Memory B cell (primary cell): ENCODE measurements around the gene MC5R.
"Not testable (repeated sequence)": the region's sequence is repeated elsewhere in the genome, so short reads cannot be mapped to it uniquely, and the experiment has no call there.

ENCODE experiments used
- ATAC-seq: fragments of 150-1000 bp; cut with Tn5 transposase; 2 replicates; pipeline ENCODE4 v1.10.0; 2021; ENCODE audit warnings: low read depth, mild to moderate bottlenecking, moderate library complexity
- DNase-seq, 2 donors: peaks; one replicate each; pipeline ENCODE4 v3.0.0; 2022; ENCODE audit warnings: low spot score in 2 of 2
- H3K27ac Mint-ChIP-seq: one replicate; pipeline ENCODE4 v1.8.0; 2022; ENCODE audit warnings: mild to moderate bottlenecking, moderate library complexity, mixed read lengths
- H3K27me3 Mint-ChIP-seq: one replicate; pipeline ENCODE4 v1.8.0; 2022; ENCODE audit warnings: mixed read lengths
- H3K36me3 Mint-ChIP-seq: one replicate; pipeline ENCODE4 v1.8.0; 2022; ENCODE audit warnings: mild to moderate bottlenecking, mixed read lengths
- H3K4me1 Mint-ChIP-seq: one replicate; pipeline ENCODE4 v1.8.0; 2022; ENCODE audit warnings: mixed read lengths
- H3K4me3 Mint-ChIP-seq: one replicate; pipeline ENCODE4 v1.8.0; 2022; ENCODE audit warnings: mild to moderate bottlenecking, moderate library complexity, mixed read lengths
- H3K9me3 Mint-ChIP-seq: one replicate; pipeline ENCODE4 v1.8.0; 2022; ENCODE audit warnings: mixed read lengths

Gene MC5R

GRCh38 chr18:13810950-13811485 is 12.9 kb upstream of the MC5R start:
- no peaks in the 10 kb centered on the region for H3K36me3 Mint-ChIP-seq
- no peak for DNase-seq
- ATAC-seq = no peak
- H3K27me3 Mint-ChIP-seq = peaks cover 7% of the 10 kb centered on the region
- no peak overlapping the region for H3K4me3 Mint-ChIP-seq
- H3K9me3 Mint-ChIP-seq = no peaks in the 10 kb centered on the region
- H3K4me1 Mint-ChIP-seq = no peaks in the 10 kb centered on the region
- no peak overlapping the region for H3K27ac Mint-ChIP-seq

DNA sequence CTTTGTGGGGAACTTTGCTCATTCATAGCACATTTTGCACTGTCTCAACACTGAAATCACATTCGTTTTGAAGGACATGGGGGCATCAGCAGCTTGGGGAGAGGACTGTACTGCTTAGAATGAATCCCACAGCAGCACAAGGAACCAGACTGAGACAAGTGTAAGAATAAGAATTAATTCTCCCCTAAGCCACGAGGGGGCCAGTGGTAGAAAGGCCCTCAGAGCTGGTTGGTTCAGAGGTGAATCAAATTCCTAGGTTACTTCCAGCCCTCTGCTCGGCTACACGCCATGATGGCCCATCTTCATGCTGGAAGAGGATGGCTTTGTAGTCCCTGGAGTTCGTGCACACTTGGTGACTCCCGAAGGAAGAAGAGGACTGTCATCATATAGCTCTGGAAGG is 12.0 kb upstream of the MC5R start:
- Mint-ChIP-seq H3K4me3 (no peak overlapping the region), H3K9me3 (no peaks in the 10 kb centered on the region), H3K27ac (no peak overlapping the region), H3K27me3 (peaks cover 5% of the 10 kb centered on the region), H3K36me3 (no peaks in the 10 kb centered on the region), H3K4me1 (no peaks in the 10 kb centered on the region)
- ATAC-seq (no peak), DNase-seq (no peak)

DNA sequence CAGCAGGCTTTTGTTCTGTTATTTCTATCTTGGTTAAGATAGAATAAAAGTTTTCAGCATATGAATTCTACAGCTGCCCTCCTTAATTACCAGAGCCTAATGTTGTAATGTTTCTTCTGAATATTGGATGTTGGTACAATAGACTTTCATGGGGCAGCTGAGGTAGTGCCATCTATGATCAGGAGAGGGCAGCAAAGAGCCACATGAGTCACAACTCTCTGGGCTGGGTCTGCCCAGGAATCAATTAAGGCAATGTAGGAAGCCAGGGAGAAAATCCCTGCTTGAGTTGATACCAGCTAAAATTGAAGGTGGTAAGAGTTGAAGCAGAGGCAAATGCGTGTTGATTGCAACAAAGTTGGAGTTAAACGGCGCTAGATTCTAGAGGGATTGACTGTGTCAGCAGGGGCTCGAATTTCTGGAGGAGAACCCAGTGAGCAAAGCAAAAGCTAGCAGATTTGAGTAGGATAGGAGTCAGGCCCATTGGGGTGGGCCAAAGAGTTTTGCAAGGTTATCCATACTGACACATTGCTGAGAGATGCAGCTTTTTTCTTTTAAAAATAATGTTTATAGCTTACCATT is 10.6 kb upstream of the MC5R start:
- Mint-ChIP-seq H3K27me3 (peaks cover 10% of the 10 kb centered on the region), H3K27ac (no peak overlapping the region), H3K4me1 (no peaks in the 10 kb centered on the region), H3K9me3 (no peaks in the 10 kb centered on the region), H3K36me3 (no peaks in the 10 kb centered on the region), H3K4me3 (no peak overlapping the region)
- DNase-seq (peak; percentile 38 to 57), ATAC-seq (peak; percentile 71)

- DNase-seq = no peak
- no peak overlapping the region for H3K4me3 Mint-ChIP-seq
- peaks cover 23% of the 10 kb centered on the region for H3K27me3 Mint-ChIP-seq
- no peaks in the 10 kb centered on the region for H3K36me3 Mint-ChIP-seq
- H3K9me3 Mint-ChIP-seq = peaks cover 2% of the 10 kb centered on the region
- H3K4me1 Mint-ChIP-seq = peaks cover 5% of the 10 kb centered on the region
- no peak overlapping the region for H3K27ac Mint-ChIP-seq
- no peak for ATAC-seq
These were observed 2.3 kb downstream of the MC5R start for GRCh38 chr18:13826209-13826608.

GRCh38 chr18:13831864-13832508 is 8.0 kb downstream of the MC5R start:
- H3K27me3 Mint-ChIP-seq = peaks cover 15% of the 10 kb centered on the region
- H3K4me3 Mint-ChIP-seq = no peak overlapping the region
- H3K4me1 Mint-ChIP-seq = no peaks in the 10 kb centered on the region
- H3K36me3 Mint-ChIP-seq = no peaks in the 10 kb centered on the region
- no peak overlapping the region for H3K27ac Mint-ChIP-seq
- H3K9me3 Mint-ChIP-seq = peaks cover 5% of the 10 kb centered on the region
- DNase-seq = no peak
- no peak for ATAC-seq

DNA sequence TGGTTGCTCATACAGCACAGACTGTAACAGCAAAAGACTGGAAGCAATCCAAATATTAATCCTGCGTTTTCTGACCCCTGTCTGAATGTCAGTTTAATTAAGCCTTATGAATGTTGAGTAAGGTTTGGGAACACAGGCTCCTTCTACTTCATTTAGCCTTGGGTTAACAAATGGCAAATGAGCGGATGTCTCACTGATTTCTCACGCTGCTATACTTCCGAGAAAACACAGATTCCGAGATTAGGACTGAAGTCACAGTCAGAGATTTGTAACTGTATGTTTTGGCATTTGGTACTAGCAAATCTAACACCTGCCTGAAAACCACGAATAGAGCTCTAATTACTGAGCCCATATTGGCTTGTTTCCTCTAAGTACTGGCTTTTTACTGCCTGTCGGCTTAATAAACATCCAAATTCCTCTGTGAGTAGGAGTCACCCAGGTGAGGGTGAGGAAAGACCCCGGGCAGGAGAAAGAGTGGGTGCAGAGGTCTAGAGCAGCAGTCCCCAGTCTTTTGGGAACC is 10.6 kb downstream of the MC5R start:
- no peak for ATAC-seq
- Mint-ChIP-seq H3K4me1 (no peaks in the 10 kb centered on the region), H3K27me3 (peaks cover 14% of the 10 kb centered on the region), H3K27ac (no peak overlapping the region), H3K36me3 (no peaks in the 10 kb centered on the region), H3K9me3 (peaks cover 5% of the 10 kb centered on the region), H3K4me3 (no peak overlapping the region)
- DNase-seq = no peak

DNA sequence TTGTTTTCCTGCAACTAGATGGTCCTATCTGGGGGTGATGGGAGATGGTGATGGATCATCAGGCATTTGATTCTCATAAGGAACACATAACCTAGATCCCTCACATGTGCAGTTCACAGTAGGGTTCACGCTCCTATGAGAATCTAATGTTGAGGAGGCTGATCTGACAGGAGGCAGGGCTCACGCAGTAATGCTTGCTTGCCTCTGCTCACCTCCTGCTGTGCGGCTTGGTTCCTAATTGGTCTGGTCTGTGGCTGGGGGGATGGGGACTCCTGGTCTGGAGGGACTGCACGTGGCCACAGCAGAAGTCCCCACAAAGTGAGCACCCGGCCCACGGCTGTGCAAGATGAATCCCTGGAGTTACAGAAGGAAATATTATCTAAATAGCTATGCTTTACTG is 11.3 kb downstream of the MC5R start:
- no peaks in the 10 kb centered on the region for H3K4me1 Mint-ChIP-seq
- ATAC-seq (no peak), DNase-seq (no peak)
- no peak overlapping the region for H3K27ac Mint-ChIP-seq
- H3K9me3 Mint-ChIP-seq = peaks cover 5% of the 10 kb centered on the region
- H3K36me3 Mint-ChIP-seq = no peaks in the 10 kb centered on the region
- peaks cover 14% of the 10 kb centered on the region for H3K27me3 Mint-ChIP-seq
- H3K4me3 Mint-ChIP-seq = no peak overlapping the region

DNA sequence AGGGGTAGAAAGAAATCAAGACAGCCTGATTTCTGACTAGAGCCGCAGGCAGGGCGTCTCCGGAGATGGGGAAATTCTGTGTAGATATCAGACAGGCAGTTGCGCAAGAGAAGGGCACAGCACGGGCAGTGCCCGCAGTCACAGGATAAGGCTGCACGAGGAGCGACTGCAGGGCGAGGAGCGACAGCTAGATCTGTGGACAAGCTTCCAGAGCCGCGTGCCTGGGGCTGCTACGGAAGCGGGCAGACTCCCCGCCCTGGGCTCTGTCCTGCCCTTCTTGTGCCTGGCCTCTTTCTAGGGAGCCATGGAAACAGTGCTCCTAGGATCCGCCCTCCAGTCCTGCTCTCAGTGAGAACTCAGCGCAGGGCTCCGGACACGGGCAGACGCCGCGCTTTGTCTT is 12.6 kb downstream of the MC5R start:
- ATAC-seq (no peak), DNase-seq (no peak)
- H3K36me3 Mint-ChIP-seq = no peaks in the 10 kb centered on the region
- no peak overlapping the region for H3K27ac Mint-ChIP-seq
- peaks cover 3% of the 10 kb centered on the region for H3K9me3 Mint-ChIP-seq
- H3K4me3 Mint-ChIP-seq = no peak overlapping the region
- H3K27me3 Mint-ChIP-seq = peaks cover 11% of the 10 kb centered on the region
- no peaks in the 10 kb centered on the region for H3K4me1 Mint-ChIP-seq

GRCh38 chr18:13849791-13850190 is 25.8 kb downstream of the MC5R start:
- DNase-seq = no peak

DNA sequence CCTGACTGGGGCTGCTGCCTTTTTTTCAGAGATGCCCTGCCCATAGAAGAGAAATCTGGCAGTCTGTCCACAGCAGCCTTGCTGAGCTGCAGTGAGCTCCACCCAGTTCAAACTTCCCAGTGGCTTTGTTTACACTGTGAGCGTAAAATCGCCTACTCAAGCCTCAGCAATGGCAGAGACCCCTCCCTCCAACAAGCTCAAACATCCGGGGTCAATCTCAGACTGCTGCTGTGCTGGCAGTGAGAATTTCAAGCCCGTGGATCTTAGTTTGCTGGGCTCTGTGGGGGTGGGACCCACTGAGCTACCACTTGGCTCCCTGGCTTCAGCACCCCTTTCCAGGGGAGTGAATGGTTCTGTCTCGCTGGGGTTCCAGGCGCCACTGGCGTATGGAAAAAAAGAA is 38.9 kb downstream of the MC5R start:
- ATAC-seq, H3K27ac Mint-ChIP-seq, DNase-seq, H3K36me3 Mint-ChIP-seq, H3K9me3 Mint-ChIP-seq, H3K4me3 Mint-ChIP-seq, H3K4me1 Mint-ChIP-seq: not testable (repeated sequence)
- H3K27me3 Mint-ChIP-seq = peaks cover 17% of the 10 kb centered on the region

More at GRCh38 chr18:13849791-13850190, 25.8 kb downstream of the MC5R start:
- peaks cover 5% of the 10 kb centered on the region for H3K27me3 Mint-ChIP-seq
- no peak overlapping the region for H3K27ac Mint-ChIP-seq
- H3K9me3 Mint-ChIP-seq = peaks cover 17% of the 10 kb centered on the region
- H3K36me3 Mint-ChIP-seq = no peaks in the 10 kb centered on the region
- ATAC-seq = no peak
- H3K4me3 Mint-ChIP-seq = no peak overlapping the region
- H3K4me1 Mint-ChIP-seq = no peaks in the 10 kb centered on the region

GRCh38 chr18:13868501-13869271 is 44.7 kb downstream of the MC5R start:
- Mint-ChIP-seq H3K4me1 (no peaks in the 10 kb centered on the region), H3K9me3 (no peaks in the 10 kb centered on the region), H3K27me3 (peaks cover 15% of the 10 kb centered on the region), H3K36me3 (no peaks in the 10 kb centered on the region), H3K4me3 (no peak overlapping the region), H3K27ac (no peak overlapping the region)
- DNase-seq = no peak
- ATAC-seq = no peak

- H3K4me3 Mint-ChIP-seq = no peak overlapping the region
- no peaks in the 10 kb centered on the region for H3K4me1 Mint-ChIP-seq
- DNase-seq (no peak), ATAC-seq (no peak)
- peaks cover 7% of the 10 kb centered on the region for H3K27me3 Mint-ChIP-seq
- H3K9me3 Mint-ChIP-seq = no peaks in the 10 kb centered on the region
- H3K36me3 Mint-ChIP-seq = no peaks in the 10 kb centered on the region
- no peak overlapping the region for H3K27ac Mint-ChIP-seq
These were observed 47.8 kb downstream of the MC5R start for GRCh38 chr18:13871701-13872100.

DNA sequence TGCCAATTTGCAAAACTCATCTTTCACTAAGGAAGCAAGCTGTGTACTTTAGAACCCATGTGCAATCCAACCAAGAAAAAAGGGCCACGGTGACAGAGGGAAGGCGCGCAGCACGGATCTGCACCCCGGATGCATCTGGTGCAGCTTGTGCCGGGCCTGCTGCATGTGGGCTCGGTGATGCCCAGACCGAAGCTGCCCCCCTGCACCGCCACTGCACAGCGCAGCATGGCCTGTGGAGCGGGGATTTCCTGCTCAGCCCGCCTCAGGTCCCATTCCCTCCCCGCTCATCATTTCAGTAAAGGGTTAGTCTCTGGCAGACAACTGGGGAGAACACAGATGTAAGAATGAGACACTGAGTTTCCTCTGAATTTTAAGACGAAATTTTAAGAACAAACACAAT is 48.4 kb downstream of the MC5R start:
- Mint-ChIP-seq H3K4me1 (no peaks in the 10 kb centered on the region), H3K9me3 (no peaks in the 10 kb centered on the region), H3K27ac (no peak overlapping the region), H3K4me3 (no peak overlapping the region), H3K27me3 (peaks cover 5% of the 10 kb centered on the region), H3K36me3 (no peaks in the 10 kb centered on the region)
- no peak for DNase-seq
- no peak for ATAC-seq

DNA sequence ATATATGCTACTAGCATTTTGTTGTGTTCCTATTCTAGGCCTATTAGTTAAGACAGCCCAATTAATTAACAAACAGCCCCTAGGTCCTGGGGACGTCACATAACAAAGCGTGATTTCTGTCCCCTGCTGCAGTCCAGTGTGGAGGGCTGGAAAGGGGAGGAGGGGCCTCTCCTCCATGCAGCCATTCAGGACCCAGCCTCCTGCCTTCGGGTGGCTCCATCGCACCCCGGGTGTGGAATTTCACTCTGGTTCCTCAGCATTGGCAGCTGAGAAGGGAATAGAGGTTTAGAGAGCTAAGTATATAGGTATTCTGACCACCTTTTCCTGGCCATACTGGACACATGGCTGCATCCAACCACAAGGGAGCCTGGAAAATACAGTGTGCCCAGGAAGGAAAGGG is 49.0 kb downstream of the MC5R start:
- H3K4me1 Mint-ChIP-seq = no peaks in the 10 kb centered on the region
- ATAC-seq (no peak), DNase-seq (no peak)
- no peak overlapping the region for H3K27ac Mint-ChIP-seq
- peaks cover 5% of the 10 kb centered on the region for H3K27me3 Mint-ChIP-seq
- H3K9me3 Mint-ChIP-seq = no peaks in the 10 kb centered on the region
- no peaks in the 10 kb centered on the region for H3K36me3 Mint-ChIP-seq
- H3K4me3 Mint-ChIP-seq = no peak overlapping the region
